ENCODE data around the gene CTNNBIP1. TPM values are rescaled to one million over a fixed set of nuclear protein-coding genes. Genes with fewer than 3 reads are reported as not detected.

Gene CTNNBIP1
- total and polyA plus RNA-seq, 9 of the 15 experiments (the other 6 are each of a cell fraction or from before 2014, with no cell fraction given): 0.65 to 29.2 (median 14.7) TPM

GRCh38 chr1:9906466-9906865 is 3.6 kb downstream of the CTNNBIP1 start (continued):
- TF ChIP-seq AFF4 (CRISPR knock-in tag; IDR thresholded peaks at IDR 0.05) (no peak), SIN3A (IDR thresholded peaks at IDR 0.05; ENCODE audit: borderline replicate concordance in 2 of 2, control insufficient read depth in 1 of 2, low read depth in 2 of 2, low read length in 2 of 2) (no peak), CC2D1A (IDR thresholded peaks at IDR 0.05) (no peak), KAT8 (IDR thresholded peaks at IDR 0.05; ENCODE audit: low read depth) (no peak), ZNF785 (CRISPR knock-in tag; IDR thresholded peaks at IDR 0.05) (no peak), CHCHD3 (CRISPR knock-in tag; IDR thresholded peaks at IDR 0.05) (no peak), HNRNPK (IDR thresholded peaks at IDR 0.05; ENCODE audit: low read depth, low read length, poor library complexity, severe bottlenecking) (no peak), RNF2 (IDR thresholded peaks at IDR 0.05) (no peak), ZNF707 (CRISPR knock-in tag; conservative IDR thresholded peaks at IDR 0.05) (no peak), ZNF143 (CRISPR knock-in tag; IDR thresholded peaks at IDR 0.05) (no peak)
